Measurements from ENCODE around the gene AP5S1. TPM values are rescaled to one million over a fixed set of nuclear protein-coding genes. Genes with fewer than 3 reads are reported as not detected.

The AP5S1 gene
- total and polyA plus RNA-seq, 11 donors, result 9.5 to 18.6 (median 11.4) TPM

DNA sequence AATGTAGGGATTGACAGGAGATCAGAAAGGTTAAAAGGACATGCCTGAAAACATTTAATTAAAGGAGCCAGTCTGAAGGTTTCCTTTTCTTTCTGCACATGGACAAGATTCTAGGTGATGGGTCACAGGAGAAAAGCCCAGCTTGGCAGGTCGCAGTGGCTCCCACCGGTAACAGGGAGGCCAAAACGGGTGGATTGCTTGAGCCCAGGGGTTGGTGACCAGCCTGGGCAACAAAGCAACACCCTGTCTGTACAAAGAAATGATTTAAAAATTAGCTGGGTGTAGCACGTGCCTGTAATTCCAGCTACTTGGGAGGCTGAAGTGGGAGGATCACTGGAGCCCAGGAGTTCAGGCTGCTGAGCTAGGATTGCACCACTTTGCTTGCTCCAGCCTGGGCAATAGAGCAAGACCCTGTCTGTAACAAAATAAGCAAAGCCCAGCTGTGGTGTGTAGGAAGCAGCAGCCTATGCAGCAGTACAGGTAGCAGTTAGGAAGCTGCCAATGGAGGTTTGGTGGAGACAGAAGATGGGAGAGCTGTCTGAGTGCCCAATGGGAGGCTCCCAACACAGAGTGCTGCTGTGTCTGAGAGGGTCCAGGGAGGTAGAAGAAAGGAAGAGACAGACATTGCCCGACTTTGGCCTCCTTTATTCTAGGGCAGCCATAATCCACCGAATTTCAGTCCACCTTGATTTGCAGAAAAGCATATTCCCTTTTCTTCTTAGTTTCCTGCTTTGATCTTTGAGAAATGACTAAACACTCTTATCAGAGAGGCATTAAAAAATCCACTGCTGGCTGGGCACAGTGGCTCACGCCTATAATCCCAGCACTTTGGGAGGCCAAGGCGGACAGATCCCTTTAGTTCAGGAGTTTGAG is 7.1 kb upstream of the AP5S1 start:
- intact Hi-C loops (cut with DNase I), result loop anchor here in 1 of 10 donors (10.0 kb wide), 1 partner anchor 408 kb away; the partner anchor contains the start of gene DNAAF9
- WGBS, 4 donors, result 82 to 91% (median 88%) methylated on average over 8 of the region's 8 CpGs
- H3K27ac ChIP-seq, result peak overlapping the region in 9 of 12 donors; percentile 35 to 96 (median 92)
- H3K9me3 ChIP-seq, result no peaks in the 10 kb centered on the region
- ATAC-seq (no peak), DNase-seq (no peak)
- TF ChIP-seq, protein P1, sequence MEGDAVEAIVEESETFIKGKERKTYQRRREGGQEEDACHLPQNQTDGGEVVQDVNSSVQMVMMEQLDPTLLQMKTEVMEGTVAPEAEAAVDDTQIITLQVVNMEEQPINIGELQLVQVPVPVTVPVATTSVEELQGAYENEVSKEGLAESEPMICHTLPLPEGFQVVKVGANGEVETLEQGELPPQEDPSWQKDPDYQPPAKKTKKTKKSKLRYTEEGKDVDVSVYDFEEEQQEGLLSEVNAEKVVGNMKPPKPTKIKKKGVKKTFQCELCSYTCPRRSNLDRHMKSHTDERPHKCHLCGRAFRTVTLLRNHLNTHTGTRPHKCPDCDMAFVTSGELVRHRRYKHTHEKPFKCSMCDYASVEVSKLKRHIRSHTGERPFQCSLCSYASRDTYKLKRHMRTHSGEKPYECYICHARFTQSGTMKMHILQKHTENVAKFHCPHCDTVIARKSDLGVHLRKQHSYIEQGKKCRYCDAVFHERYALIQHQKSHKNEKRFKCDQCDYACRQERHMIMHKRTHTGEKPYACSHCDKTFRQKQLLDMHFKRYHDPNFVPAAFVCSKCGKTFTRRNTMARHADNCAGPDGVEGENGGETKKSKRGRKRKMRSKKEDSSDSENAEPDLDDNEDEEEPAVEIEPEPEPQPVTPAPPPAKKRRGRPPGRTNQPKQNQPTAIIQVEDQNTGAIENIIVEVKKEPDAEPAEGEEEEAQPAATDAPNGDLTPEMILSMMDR (IDR thresholded peaks at IDR 0.05), result no peak
- no peak for TF ChIP-seq POLR2A (IDR thresholded peaks at IDR 0.05)
- no peaks in the 10 kb centered on the region for H3K36me3 ChIP-seq
- H3K4me1 ChIP-seq, result peaks cover 7 to 68% (median 26%) of the 10 kb centered on the region in 12 donors
- H3K4me3 ChIP-seq, result no peak overlapping the region
- no peaks in the 10 kb centered on the region for H3K27me3 ChIP-seq

- Histone ChIP-seq H3K27me3 (no peaks in the 10 kb centered on the region), H3K4me1 (peaks cover 4 to 69% (median 30%) of the 10 kb centered on the region in 12 donors), H3K36me3 (no peaks in the 10 kb centered on the region), H3K4me3 (no peak overlapping the region), H3K9me3 (no peaks in the 10 kb centered on the region), H3K27ac (peak overlapping the region in 2 of 12 donors; percentile 93 to 95)
- intact Hi-C loops (cut with DNase I), result loop anchor here in 1 of 10 donors (10.0 kb wide), 1 partner anchor 409 kb away; the partner anchor contains the start of gene DNAAF9
- TF ChIP-seq, protein P1 (IDR thresholded peaks at IDR 0.05), result no peak
- no peak for TF ChIP-seq POLR2A (IDR thresholded peaks at IDR 0.05)
- 89 to 96% (median 92%) methylated on average over 12 of the region's 12 CpGs for WGBS, 4 donors
- ATAC-seq (no peak), DNase-seq (no peak)
These were observed 6.3 kb upstream of the AP5S1 start for GRCh38 chr20:3813848-3814581.

GRCh38 chr20:3814928-3815495 is 5.3 kb upstream of the AP5S1 start:
- Histone ChIP-seq H3K36me3 (no peaks in the 10 kb centered on the region), H3K4me1 (peaks cover 6 to 73% (median 36%) of the 10 kb centered on the region in 12 donors), H3K27me3 (no peaks in the 10 kb centered on the region), H3K27ac (peak overlapping the region in 1 of 12 donors; percentile 71), H3K4me3 (no peak overlapping the region), H3K9me3 (no peaks in the 10 kb centered on the region)
- DNase-seq (no peak), ATAC-seq (no peak)
- intact Hi-C loops (cut with DNase I), result loop anchor here in 1 of 10 donors (10.0 kb wide), 1 partner anchor 410 kb away; the partner anchor contains the start of gene DNAAF9
- 84 to 96% (median 89%) methylated on average over 7 of the region's 7 CpGs for WGBS, 4 donors
- no peak for TF ChIP-seq POLR2A (IDR thresholded peaks at IDR 0.05)
- TF ChIP-seq, protein P1 (IDR thresholded peaks at IDR 0.05), result no peak

Measured in heart left ventricle (tissue), 16 donors.